Measurements from ENCODE around the gene PSMD11.

The PSMD11 gene

DNA sequence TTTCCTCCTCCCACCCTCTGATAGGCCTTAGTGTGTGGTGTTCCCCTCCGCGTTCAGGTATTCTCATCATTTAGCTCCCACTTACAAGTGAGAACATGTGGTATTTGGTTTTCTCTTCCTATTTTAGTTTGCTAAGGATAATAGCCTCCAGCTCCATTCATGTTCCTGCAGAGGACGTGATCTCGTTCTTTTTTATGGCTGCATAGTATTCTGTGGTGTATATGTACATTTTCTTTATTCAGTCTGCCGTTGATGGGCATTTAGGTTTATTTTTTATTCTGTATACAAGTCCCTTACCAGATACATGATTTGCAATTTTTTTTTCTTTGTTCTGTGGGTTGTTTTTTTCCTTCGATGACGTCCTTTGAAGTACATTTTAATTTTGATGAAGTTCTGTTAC lies 23.6 kb downstream of the PSMD11 start:
- no peak for DNase-seq (ENCODE audit: low read depth)

DNA sequence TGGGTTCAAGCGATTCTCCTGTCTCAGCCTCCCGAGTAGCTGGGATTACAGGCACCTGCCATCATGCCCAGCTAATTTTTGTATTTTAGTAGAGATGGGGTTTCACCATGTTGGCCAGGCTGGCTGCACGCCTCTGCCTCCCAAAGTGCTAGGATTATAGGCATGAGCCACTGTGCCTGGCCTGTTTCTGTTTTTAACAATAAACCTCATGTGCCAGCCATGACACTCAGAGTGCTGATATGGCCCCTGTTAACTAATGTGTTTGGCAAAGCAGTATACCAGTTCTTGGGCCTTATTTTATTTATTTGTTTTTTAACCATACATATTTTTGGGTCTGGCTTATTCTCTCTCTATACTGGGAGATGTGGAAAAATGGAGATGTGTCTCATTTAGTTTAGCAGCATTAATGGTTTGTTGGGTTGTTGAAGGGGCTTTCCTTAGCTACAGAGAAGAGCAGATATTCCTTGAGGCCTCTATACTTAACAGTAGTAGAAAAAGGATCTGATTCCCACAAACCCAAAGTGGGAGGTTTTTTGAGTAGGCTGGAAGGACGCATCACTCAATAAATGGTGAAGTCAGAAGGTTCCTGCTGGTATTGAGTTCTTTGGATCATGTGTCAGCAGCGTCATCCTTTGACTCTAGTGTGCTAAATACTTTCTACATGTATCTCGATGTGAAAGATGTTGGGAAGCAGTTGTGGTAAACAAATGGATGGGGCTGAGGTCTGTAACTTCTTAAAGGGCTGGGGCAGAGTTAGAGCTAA lies 26.3 kb downstream of the PSMD11 start:
- DNase-seq (ENCODE audit: low read depth): no peak

GRCh38 chr17:32471652-32472051 lies 27.3 kb downstream of the PSMD11 start:
- DNase-seq (ENCODE audit: low read depth): no peak

DNA sequence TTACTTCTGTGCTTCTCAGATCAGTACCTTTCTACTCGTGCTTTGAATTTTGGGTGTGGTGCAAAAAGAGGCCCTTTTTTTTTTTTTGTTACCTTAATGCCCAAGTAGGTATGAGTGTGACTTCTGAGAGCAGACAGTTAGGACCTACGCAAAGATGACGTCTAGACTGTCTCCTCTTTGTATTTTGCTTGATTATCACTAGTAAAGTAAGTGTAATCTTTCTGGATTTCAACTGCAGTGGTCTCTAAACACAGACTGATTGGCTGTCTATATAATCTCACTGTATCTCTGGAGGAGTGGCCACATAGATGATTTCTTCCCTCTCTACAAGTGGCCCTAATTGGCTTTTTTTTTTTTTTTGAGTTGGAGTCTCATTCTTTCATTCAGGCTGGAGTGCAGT lies 30.9 kb downstream of the PSMD11 start:
- no peak for DNase-seq (ENCODE audit: low read depth)

- no peak for DNase-seq (ENCODE audit: low read depth)
Measured at GRCh38 chr17:32477220-32477619, 32.9 kb downstream of the PSMD11 start.

DNA sequence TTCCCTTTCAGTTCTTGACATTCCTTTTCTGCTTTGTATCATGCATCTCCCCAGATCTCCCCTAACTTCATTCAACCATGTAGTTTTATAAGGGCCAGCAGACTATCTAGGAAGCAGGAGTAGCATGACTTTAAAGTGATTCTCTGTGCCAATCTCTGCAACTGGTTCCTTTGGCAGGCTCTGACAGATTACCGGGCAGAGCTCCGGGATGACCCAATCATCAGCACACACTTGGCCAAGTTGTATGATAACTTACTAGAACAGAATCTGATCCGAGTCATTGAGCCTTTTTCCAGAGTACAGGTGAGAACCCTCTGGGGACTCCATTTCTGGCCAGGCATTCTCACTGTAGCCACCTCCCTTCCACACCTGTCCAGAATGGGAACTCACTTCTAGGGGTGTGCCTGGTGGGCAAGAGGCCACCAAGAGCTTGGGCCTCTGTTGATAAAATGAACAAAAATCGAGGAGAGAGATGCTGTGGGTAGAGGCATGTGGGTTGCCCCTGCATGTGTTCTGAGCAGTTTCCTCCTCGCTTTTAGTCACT lies 34.8 kb downstream of the PSMD11 start:
- no peak for DNase-seq (ENCODE audit: low read depth)

- DNase-seq (ENCODE audit: low read depth): no peak
Measured at GRCh38 chr17:32481193-32481592, 36.9 kb downstream of the PSMD11 start.

DNA sequence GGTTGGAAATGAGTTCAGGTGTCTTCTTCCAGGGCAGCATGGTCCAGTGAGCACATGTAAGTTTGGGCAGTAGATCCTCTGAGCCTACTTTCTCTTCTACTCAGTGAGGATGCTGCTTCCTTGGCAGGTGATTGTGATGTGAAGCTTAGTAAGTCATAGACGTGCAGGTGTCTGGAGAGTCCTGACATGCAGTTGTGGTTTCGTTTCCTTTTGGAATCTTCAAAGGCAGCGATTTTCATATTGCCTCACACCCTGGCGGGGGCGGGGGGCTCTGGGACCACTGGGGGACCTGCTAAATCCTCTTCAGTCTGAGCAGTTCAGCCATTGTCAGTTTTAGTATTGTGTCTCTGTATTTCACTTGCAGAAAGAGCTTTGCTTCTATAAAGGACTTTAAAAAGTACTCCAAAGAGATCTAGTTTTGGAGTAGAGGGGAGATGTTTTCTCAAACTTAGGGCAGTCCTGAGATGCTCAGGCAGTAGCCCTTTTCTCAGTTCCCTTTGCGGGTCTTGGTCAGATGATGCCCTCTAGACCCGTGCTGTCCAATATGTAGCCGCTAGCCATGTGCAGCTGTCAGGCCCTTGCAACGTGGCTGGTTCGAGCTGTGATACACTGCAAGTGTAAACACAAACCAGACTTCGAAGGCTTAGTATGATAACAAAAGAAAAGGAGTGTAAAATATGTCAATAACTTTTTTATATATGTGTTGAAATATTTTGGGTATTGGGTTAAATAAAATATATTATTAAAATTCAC lies 38.4 kb downstream of the PSMD11 start:
- no peak for DNase-seq (ENCODE audit: low read depth)

DNA sequence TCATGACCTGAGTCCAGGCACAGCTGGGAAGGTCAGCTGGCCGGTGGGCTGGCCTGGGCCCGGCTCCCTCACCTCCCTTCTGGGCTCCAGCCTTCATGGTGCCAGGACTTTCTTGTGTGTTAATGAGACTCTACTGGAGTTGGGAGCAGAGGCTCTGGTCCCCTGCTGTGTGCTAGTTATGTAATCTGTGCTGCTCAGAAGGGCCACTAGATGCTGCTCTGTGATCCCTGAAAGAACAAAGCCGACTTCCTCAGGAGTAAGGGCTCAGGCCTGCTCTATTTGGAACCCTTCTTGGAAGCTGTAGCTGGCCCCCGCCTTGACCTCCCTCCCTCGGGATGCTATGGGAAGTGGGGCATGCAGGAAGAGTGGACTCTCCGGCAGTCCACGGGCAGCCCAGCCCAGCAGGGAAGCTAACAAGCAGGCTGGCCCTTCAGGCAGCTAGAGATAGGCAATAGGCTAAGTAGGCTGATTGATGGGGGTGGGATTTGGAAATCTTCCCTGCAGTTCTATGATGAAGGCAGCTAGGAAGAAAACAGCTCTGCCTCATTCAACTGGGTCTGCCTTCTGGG lies 39.2 kb downstream of the PSMD11 start:
- no peak for DNase-seq (ENCODE audit: low read depth)

DNA sequence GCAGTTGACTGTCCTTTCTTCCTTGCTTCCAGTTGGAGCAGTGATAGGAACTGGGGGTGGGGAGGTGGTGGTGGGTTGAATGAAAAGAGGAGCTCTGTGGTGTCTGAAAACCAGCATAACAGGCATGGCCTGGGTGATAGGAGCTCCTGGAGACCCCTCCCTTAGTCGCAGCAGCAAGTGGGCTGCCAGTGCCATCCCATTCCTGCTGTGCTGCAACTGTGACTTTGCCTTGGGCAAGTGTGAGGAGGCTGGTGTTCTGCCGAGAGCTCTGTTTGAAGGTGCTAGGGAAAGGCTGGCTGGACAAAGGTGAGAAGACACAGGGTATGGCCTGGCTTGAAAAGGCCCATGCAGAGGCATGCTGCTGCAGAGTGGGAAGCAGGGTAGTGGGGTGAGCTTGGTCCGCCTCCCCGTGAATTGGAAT lies 39.7 kb downstream of the PSMD11 start:
- DNase-seq (ENCODE audit: low read depth): no peak

GRCh38 chr17:32484628-32485027 lies 40.3 kb downstream of the PSMD11 start:
- DNase-seq (ENCODE audit: low read depth): no peak

GRCh38 chr17:32485261-32486110 lies 41.2 kb downstream of the PSMD11 start:
- no peak for DNase-seq (ENCODE audit: low read depth)

DNA sequence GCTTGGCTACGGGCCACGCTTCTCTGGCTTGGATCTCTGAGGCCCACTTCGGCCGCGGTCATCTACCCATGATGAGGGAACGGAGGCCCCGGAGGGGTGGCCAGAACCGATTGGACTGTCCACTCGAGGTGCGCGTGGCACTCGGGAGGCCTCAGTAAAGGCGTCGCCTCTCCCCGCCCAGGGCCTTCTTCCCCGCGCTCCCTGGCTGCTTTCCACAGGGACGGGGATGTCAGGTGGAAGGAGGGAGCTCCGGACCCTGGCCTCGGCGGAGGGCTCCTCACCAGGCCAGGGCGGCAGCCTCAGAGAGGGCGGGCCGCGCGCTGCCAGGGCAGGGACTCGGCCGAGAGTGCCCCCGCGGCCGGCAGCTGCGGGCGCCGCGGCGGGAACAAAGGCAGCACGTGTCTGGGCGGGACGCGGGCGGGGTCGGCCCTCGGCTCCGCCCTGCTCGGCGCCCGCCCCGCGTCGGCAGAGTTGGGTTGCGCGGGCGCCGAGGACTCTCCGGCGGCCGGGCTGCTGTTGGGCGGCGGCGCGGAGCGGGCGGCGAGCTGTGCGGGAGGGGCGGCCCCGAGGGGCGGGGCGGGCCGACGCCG lies 41.9 kb downstream of the PSMD11 start:
- no peak for DNase-seq (ENCODE audit: low read depth)

GRCh38 chr17:32486701-32487472 lies 42.6 kb downstream of the PSMD11 start, which contains the start of gene CDK5R1:
TSS of gene CDK5R1 (plus strand) at chr17:32486993. CDS start at chr17:32487621, 628 bp downstream.
- DNase-seq (ENCODE audit: low read depth): no peak

GRCh38 chr17:32487473-32488176 lies 43.3 kb downstream of the PSMD11 start:
- DNase-seq (ENCODE audit: low read depth): no peak

DNA sequence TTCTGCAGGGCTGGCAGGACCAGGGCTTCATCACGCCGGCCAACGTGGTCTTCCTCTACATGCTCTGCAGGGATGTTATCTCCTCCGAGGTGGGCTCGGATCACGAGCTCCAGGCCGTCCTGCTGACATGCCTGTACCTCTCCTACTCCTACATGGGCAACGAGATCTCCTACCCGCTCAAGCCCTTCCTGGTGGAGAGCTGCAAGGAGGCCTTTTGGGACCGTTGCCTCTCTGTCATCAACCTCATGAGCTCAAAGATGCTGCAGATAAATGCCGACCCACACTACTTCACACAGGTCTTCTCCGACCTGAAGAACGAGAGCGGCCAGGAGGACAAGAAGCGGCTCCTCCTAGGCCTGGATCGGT lies 43.9 kb downstream of the PSMD11 start:
- no peak for DNase-seq (ENCODE audit: low read depth)

GRCh38 chr17:32488604-32489180 lies 44.4 kb downstream of the PSMD11 start:
- no peak for DNase-seq (ENCODE audit: low read depth)

DNA sequence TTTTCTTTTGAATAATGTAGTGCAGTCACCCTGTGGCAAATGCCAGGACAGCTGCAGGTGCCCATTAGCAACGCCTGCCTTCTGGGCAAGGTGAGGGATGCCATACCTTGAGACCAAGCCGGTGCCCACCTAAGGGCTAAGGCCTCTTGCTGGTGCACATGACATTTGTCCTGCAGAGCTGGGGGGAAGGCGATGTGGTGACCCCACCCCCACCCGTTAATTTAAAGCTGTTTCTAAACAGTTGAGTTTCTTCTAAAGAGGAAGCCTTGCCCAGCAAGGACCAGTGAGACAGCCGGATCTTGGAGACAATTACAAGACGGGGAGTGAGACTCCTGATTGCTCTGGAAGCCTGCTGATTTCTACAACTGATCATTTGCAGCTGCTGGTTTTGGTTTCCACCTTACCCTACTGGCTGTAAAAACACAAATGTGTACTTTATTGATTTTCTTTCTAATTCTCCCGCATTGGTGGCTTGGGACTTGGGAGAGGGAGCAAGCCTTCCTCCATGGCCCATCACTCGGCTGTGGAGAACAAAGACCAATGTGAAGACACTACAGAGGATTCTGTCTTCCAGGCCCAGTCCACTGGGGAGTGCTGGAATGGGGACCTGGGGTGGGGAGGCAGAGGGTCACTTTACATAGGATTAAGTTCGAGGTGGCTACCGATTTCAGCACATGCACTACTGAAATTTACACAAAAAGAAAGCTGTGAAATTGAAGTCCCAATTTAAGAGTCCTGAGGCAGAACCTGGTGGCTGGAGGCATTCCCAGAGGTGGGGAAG lies 45.2 kb downstream of the PSMD11 start:
- no peak for DNase-seq (ENCODE audit: low read depth)

DNA sequence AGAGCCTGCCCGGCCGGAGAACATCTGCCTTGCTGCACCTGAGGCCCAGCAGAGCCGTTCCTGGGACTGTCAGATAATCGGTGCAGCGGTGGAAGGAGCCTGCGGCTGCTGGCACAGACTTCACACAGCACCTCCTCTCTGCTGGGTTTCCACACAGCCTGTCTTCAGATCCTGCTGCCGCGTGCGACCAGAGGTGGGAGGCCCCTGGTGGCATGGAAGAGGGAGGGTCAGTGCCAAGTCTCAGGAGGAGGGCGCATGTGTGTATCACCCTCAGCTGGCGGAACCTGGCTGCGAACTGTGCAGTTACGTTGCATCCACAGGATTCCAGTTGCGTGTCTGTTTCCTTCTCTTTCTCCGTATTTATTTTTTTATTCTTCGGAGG lies 45.8 kb downstream of the PSMD11 start:
- DNase-seq (ENCODE audit: low read depth): no peak

Measured in HS-5 (cell line).